DOHH2 (cell line): ENCODE results near the gene COL4A3.
"Not testable (repeated sequence)": the region's sequence is repeated elsewhere in the genome, so short reads cannot be mapped to it uniquely, and the experiment has no call there.

Experiments
- H3F3A ChIP-seq: fragments of 200-600 bp; sonication (generic), shearing (Covaris generic); 2 replicates; pipeline ENCODE4 v1.6.0; 2016; ENCODE audit warnings: antibody characterized with exemption, mild to moderate bottlenecking; ENCODE audit not compliant: control insufficient read depth, insufficient read depth
- H3K27ac ChIP-seq: fragments of 200-600 bp; sonication (generic); 2 replicates; pipeline ENCODE4 v1.5.1; 2014; ENCODE audit warnings: low read depth, mild to moderate bottlenecking, low read length, moderate library complexity
- H3K27me3 ChIP-seq: fragments of 200-600 bp; sonication (generic); 2 replicates; pipeline ENCODE4 v1.6.1; 2014; ENCODE audit warnings: mild to moderate bottlenecking, low read length, mixed read lengths; ENCODE audit not compliant: control insufficient read depth
- H3K36me3 ChIP-seq: fragments of 200-600 bp; sonication (generic); 2 replicates; pipeline ENCODE4 v1.6.1; 2014; ENCODE audit warnings: mild to moderate bottlenecking, low read length, moderate library complexity, mixed read lengths; ENCODE audit not compliant: control insufficient read depth
- H3K4me1 ChIP-seq: fragments of 200-600 bp; sonication (generic); 2 replicates; pipeline ENCODE4 v1.6.1; 2014; ENCODE audit warnings: mild to moderate bottlenecking, low read length, mixed read lengths; ENCODE audit not compliant: control insufficient read depth
- H3K4me2 ChIP-seq: fragments of 200-600 bp; sonication (generic); 2 replicates; pipeline ENCODE4 v1.6.0; 2014; ENCODE audit warnings: mild to moderate bottlenecking, low read length, moderate library complexity
- H3K4me3 ChIP-seq: fragments of 200-600 bp; sonication (generic); 2 replicates; pipeline ENCODE4 v1.5.1; 2014; ENCODE audit warnings: mild to moderate bottlenecking, low read length, mixed read lengths
- H3K79me2 ChIP-seq: fragments of 200-600 bp; sonication (generic); 2 replicates; pipeline ENCODE4 v1.6.1; 2014; ENCODE audit warnings: mild to moderate bottlenecking, low read length, mixed read lengths; ENCODE audit not compliant: control insufficient read depth
- H3K9me2 ChIP-seq: fragments of 200-600 bp; sonication (generic); replicated peaks from 2 replicates; pipeline ENCODE4 v1.6.1; 2014; ENCODE audit warnings: mild to moderate bottlenecking, low read length, mixed read lengths; ENCODE audit not compliant: control insufficient read depth
- H3K9me3 ChIP-seq: fragments of 200-600 bp; sonication (generic); 2 replicates; pipeline ENCODE4 v1.6.1; 2014; ENCODE audit warnings: antibody characterized with exemption, low read length, mixed read lengths; ENCODE audit not compliant: control insufficient read depth, insufficient read depth
- H4K20me1 ChIP-seq: fragments of 200-600 bp; sonication (generic); 2 replicates; pipeline ENCODE4 v1.6.0; 2014; ENCODE audit warnings: low read depth, mild to moderate bottlenecking, antibody characterized with exemption, low read length, moderate library complexity; ENCODE audit not compliant: control insufficient read depth, insufficient read depth
- CTCF ChIP-seq: fragments of 200-600 bp; sonication (generic); IDR thresholded peaks from one replicate; pipeline ENCODE4 v1.5.1; 2014; ENCODE audit warnings: antibody characterized with exemption, mild to moderate bottlenecking, low read depth, low read length; ENCODE audit not compliant: poor library complexity, severe bottlenecking
- EZH2phosphoT487 ChIP-seq: fragments of 200-600 bp; sonication (generic); IDR thresholded peaks from 2 replicates; pipeline ENCODE4 v1.6.1; 2017; ENCODE audit warnings: borderline replicate concordance, mild to moderate bottlenecking, antibody characterized with exemption, low read length, moderate library complexity, mixed read lengths

COL4A3 gene

DNA sequence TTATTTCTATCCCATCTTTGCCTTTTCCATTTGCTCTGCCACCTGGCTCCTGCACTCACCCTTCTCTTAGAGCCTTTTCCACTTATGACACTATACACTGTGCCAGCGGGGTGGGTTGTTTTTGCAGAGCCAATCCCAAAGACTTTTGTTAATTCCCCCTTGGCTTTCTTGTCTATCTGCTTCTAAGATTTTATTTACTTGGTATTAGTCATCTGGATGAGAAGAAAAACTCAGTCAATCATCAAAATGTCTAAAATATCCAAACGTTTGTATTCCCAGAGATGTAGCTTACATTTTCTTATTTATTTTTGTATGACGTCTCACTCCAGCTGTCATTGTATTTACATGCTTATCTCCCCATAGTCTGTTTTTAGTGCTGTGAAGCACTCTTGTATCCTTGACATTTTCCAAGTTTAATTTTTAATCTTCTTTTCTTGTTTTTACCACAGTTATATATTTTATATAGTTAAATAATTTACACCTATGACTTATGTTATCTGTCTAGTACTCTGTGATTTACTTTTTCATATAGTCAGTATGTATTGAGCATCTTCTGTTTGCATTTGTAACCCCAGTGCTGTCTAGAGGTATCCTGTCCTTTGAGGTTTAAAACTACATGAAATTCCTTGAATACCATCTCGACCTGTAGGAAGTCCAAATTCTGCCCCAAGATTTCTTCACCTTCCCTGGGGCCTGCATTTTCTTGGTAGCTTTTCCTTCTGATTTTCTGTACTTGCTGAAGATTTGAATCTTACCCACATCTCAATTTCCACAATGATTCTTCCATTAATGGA, 55.1 kb downstream of the COL4A3 start:
- no peaks in the 10 kb centered on the region for H3K27me3 ChIP-seq

GRCh38 chr2:227221120-227221519, 56.7 kb downstream of the COL4A3 start:
- H3K4me3 ChIP-seq = no peak overlapping the region
- H3K36me3 ChIP-seq = no peaks in the 10 kb centered on the region
- H3K79me2 ChIP-seq = no peaks in the 10 kb centered on the region
- no peaks in the 10 kb centered on the region for H3K9me2 ChIP-seq
- no peak overlapping the region for H3K27ac ChIP-seq
- H3K9me3 ChIP-seq = no peaks in the 10 kb centered on the region; the same call in 1 of the 2 replicates
- no peaks in the 10 kb centered on the region for H3F3A ChIP-seq
- no peak for TF ChIP-seq EZH2phosphoT487
- no peak for TF ChIP-seq CTCF
- H3K4me2 ChIP-seq = no peak overlapping the region
- H3K27me3 ChIP-seq = no peaks in the 10 kb centered on the region
- no peaks in the 10 kb centered on the region for H4K20me1 ChIP-seq
- no peaks in the 10 kb centered on the region for H3K4me1 ChIP-seq

More for the DNA sequence above, 55.1 kb downstream of the COL4A3 start:
- no peaks in the 10 kb centered on the region for H3K79me2 ChIP-seq
- TF ChIP-seq CTCF = no peak
- no peak for TF ChIP-seq EZH2phosphoT487
- H3K4me1 ChIP-seq = no peaks in the 10 kb centered on the region
- H3K9me3 ChIP-seq = no peaks in the 10 kb centered on the region; the same call in 1 of the 2 replicates
- H3K4me3 ChIP-seq = no peak overlapping the region
- H3K27ac ChIP-seq = no peak overlapping the region
- no peaks in the 10 kb centered on the region for H3K9me2 ChIP-seq
- no peaks in the 10 kb centered on the region for H4K20me1 ChIP-seq
- no peaks in the 10 kb centered on the region for H3F3A ChIP-seq
- no peaks in the 10 kb centered on the region for H3K36me3 ChIP-seq
- H3K4me2 ChIP-seq = no peak overlapping the region

DNA sequence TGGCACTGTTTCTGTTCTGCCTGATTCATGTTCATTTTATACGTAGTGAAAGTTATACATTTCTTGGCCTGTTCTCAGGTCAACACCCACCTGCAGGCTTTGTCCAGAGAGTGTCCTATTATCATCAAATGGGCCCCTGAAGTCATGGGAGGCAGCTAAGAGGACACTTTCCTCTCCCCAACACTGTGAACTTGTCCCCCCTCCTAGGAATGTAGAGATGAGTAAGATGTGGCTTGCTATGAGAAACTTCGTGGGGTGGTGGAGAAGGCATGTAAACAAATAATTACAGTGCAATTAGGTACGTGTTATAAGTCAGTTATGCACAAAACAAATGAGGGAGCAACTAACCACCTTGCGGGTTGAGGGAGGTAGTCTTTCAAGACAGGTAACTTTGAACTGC, 57.9 kb downstream of the COL4A3 start:
- H3K9me2 ChIP-seq = no peaks in the 10 kb centered on the region

DNA sequence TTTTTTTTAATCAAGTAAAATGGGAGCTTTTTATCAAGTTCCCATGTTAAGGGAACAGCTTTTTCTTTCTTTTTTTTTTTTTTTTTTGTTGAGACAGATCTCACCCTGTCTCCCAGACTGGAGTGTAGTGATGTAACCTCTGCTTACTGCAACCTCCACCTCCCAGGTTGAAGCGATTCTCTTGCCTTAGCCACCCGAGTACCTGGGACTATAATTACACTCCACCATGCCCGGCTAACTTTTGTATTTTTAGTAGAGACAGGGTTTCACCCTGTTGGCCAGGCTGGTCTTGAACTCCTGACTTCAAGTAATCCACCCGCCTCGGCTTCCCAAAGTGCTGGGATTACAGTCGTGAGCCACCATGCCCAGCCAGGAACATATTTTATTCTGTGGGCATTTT, 61.2 kb downstream of the COL4A3 start:
- H3K36me3 ChIP-seq, H3K9me2 ChIP-seq, H3K27ac ChIP-seq, H3F3A ChIP-seq, H3K4me1 ChIP-seq, H3K27me3 ChIP-seq, H3K4me2 ChIP-seq, H3K79me2 ChIP-seq, H3K9me3 ChIP-seq, H3K4me3 ChIP-seq, H4K20me1 ChIP-seq: not testable (repeated sequence)

More for the DNA sequence above, 57.9 kb downstream of the COL4A3 start:
- H3K27ac ChIP-seq = no peak overlapping the region
- H3K79me2 ChIP-seq = no peaks in the 10 kb centered on the region
- H3K9me3 ChIP-seq = no peaks in the 10 kb centered on the region; the same call in 1 of the 2 replicates
- TF ChIP-seq CTCF (no peak), EZH2phosphoT487 (no peak)
- H3F3A ChIP-seq = no peaks in the 10 kb centered on the region
- H3K4me2 ChIP-seq = no peak overlapping the region
- no peak overlapping the region for H3K4me3 ChIP-seq
- H3K36me3 ChIP-seq = no peaks in the 10 kb centered on the region
- H3K4me1 ChIP-seq = no peaks in the 10 kb centered on the region
- H4K20me1 ChIP-seq = no peaks in the 10 kb centered on the region
- H3K27me3 ChIP-seq = no peaks in the 10 kb centered on the region
